Inflammatory macrophage treated with lipopolysaccharide for 4 hours (primary cell): ENCODE measurements around the gene GADD45A.
A peak's percentile ranks its signal among the peaks of the same experiment; 100 is the strongest.
"Not testable (repeated sequence)": the region's sequence is repeated elsewhere in the genome, so short reads cannot be mapped to it uniquely, and the experiment has no call there.

ENCODE experiments used
- DNase-seq: peaks from one replicate; pipeline ENCODE4 v3.0.0-alpha.2; 2020

The GADD45A gene

DNA sequence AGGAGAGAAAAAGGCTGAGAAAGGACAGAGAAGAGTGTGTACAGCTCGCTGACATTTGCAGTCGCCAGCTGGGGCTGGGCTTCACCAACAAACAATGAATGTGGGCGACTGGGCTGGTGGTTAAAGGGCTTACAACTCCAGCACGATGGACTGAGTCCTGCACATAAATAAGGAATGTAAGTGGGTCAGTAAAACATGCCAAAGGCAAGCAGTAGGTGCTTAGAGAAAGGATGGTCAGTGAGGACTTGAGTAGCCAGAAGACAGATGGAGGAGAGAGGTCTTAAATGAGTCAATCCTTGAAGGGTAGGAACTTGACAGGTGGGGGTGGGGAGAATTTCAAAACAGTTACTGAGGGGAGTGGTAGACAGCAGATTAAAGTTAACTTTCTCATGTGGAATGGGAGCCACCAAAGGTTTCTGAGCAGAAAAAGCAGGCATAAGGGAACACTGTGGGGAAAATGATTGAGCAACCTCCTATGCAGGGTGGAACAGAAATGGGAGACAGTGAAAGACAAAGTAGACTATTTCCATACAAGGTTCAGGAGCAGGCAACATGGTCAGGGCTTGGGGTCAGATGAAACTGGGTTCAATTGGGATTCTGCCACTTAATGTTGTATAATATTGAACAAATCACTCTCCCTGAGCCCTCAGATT is 37.4 kb downstream of the GADD45A start:
- DNase-seq: no peak

GRCh38 chr1:67723126-67723525 is 38.1 kb downstream of the GADD45A start:
- no peak for DNase-seq

GRCh38 chr1:67723620-67724019 is 38.6 kb downstream of the GADD45A start:
- DNase-seq: peak; percentile 85

GRCh38 chr1:67724928-67725560 is 40.0 kb downstream of the GADD45A start:
- DNase-seq: no peak

DNA sequence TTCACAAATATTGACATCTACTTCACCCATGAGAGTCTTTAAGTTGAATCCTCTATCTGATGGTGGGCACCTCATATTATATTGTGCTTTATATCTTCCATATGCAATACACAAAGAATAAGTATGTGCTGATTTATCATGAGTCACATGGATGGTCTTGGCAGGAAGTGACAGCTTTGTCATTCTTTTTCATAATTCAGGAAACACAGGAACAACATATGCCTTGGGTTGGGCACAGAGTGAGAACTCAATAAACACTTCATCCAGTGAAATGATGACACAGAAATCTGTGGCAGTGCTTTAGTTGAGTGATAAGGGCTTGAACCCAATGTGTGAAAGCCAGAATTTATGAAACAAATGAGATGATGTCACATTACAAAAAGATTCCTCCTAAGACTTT is 41.2 kb downstream of the GADD45A start:
- DNase-seq: peak; percentile 80

DNA sequence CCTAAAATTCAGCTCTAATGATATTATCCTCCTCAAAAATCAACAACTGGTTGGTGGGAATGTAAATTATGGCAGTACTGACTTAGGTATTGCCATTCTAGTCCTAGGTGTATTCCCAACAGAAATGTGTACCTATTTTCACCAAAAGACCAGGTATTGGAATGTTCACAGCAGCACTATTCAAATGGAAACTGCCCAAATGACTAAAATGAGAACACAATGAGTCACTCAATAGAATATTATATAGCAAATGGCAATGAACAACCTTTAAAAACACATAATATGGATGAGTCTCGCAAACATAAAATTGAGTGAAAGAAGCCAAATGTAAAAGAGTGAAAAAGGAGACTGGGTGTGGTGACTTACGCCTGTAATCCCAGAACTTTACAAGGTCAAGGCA is 44.9 kb downstream of the GADD45A start:
- DNase-seq: no peak

DNA sequence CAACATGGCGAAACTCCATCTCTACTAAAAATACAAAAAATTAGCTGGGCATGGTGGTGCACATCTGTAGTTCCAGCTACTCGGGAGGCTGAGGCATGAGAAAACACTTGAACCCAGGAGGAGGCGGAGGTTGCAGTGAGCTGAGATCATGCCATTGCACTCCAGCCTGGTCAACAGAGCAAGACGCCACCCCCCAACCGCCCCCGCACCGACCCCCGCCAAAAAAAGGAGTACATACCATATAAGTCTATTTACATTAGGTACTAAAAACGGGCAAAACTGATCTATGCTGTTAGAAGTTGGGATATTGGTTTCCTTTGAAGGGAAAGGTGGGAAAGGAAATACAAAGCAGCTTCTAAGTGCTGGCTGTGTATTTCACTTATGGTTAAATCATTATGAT is 45.3 kb downstream of the GADD45A start:
- DNase-seq: not testable (repeated sequence)

GRCh38 chr1:67731322-67731721 is 46.3 kb downstream of the GADD45A start:
- DNase-seq: no peak

GRCh38 chr1:67732750-67733151 is 47.8 kb downstream of the GADD45A start:
- DNase-seq: peak; percentile 85

- DNase-seq: peak; percentile 48
These were observed 48.8 kb downstream of the GADD45A start for GRCh38 chr1:67733681-67734322.

DNA sequence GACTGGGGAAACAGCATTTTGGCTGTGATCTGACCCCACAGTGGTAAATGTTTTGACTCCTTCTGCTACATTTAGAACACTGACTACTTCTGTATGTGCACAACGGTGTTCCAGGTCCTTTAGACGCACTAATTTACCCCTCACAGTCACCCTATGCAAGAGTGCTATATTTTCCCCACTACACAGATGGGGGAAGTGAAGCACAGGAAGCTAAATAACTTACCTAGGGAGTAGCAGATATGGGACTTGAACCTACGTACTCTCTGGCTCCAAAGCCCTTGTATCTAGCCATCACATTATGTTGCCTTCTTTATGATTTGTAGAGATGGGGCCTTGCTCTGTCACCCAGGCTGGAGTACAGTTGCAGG is 49.3 kb downstream of the GADD45A start:
- DNase-seq: no peak

DNA sequence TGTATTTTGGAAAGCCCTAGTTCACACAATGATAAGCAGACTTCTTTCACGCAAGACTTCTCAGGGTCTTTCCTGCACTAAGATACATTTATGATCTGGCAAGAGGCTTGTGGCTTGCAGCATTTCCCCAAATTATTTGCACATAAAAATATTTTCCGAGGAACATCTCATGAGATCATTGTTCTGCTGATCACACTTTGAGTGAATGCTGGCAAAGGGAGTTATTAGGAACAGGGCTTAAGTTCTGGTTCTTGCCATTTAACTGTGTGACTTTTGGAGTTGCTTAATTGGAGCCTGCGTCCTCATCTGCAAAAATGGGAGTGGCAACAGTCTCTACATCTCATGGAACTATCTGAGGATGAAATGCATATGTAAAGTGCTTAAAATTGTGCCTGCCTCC is 50.2 kb downstream of the GADD45A start:
- peak; percentile 63 for DNase-seq

GRCh38 chr1:67735806-67736627 is 51.0 kb downstream of the GADD45A start:
- peak; percentile 44 for DNase-seq

DNA sequence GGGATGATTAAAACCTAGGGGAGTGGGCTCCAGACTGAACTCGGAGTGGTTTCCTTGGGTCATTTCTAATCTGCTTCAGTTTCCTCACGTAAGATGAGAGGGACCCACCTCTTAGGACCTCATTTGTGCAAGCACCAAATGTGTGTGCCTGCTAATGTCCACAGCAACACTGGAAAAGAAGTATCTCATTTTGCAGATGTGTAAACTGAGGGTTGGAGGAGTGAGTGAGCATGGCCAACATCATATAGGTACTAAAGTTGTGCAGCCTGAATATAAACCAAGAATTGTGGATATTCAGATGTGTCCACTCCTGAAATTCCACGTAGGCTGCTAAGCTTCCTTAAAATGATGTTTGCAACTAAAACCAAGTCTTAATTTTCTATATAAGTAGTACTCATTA is 51.7 kb downstream of the GADD45A start:
- DNase-seq: no peak

- DNase-seq: no peak
These were observed 52.9 kb downstream of the GADD45A start for GRCh38 chr1:67737875-67738274.
